BLaER1 treated with 17β-estradiol and CSF1 and Interleukin-3, amounts not matched to agents 10 nM and 100 nM (cell line): ENCODE measurements around the gene HAUS8.
"Not testable (repeated sequence)": the region's sequence is repeated elsewhere in the genome, so short reads cannot be mapped to it uniquely, and the experiment has no call there.

Experiments
- H3K27ac ChIP-seq, 11 experiments: shearing (Covaris generic); formaldehyde crosslinking; 2 replicates each; pipeline ENCODE4 v1.8.1; 2022
- H3K27me3 ChIP-seq, 11 experiments: shearing (Covaris generic); formaldehyde crosslinking; 2 replicates each; pipeline ENCODE4 v1.8.1; 2022
- H3K36me3 ChIP-seq, 11 experiments: shearing (Covaris generic); formaldehyde crosslinking; 2 replicates each; pipeline ENCODE4 v1.8.1; 2022
- H3K4me1 ChIP-seq, 10 experiments: shearing (Covaris generic); formaldehyde crosslinking; 2 replicates each; pipeline ENCODE4 v1.8.1; 2022
- H3K4me2 ChIP-seq, 11 experiments: shearing (Covaris generic); formaldehyde crosslinking; 2 replicates each; pipeline ENCODE4 v1.8.1; 2022
- H3K4me3 ChIP-seq, 10 experiments: shearing (Covaris generic); formaldehyde crosslinking; 2 replicates each; pipeline ENCODE4 v1.8.1; 2022
- H3K9ac ChIP-seq, 11 experiments: shearing (Covaris generic); formaldehyde crosslinking; 2 replicates each; pipeline ENCODE4 v1.8.1; 2022
- H3K9me3 ChIP-seq, 11 experiments: shearing (Covaris generic); formaldehyde crosslinking; replicated peaks in 1 of 11; 2 replicates each; pipeline ENCODE4 v1.8.1; 2022
- H4K20me1 ChIP-seq, 11 experiments: shearing (Covaris generic); formaldehyde crosslinking; 2 replicates each; pipeline ENCODE4 v1.8.1; 2022
- Cebpa-rat ChIP-seq, 11 experiments: shearing (Covaris generic); IDR thresholded peaks; 2 replicates each; pipeline ENCODE4 v1.8.1; 2022

The HAUS8 gene

DNA sequence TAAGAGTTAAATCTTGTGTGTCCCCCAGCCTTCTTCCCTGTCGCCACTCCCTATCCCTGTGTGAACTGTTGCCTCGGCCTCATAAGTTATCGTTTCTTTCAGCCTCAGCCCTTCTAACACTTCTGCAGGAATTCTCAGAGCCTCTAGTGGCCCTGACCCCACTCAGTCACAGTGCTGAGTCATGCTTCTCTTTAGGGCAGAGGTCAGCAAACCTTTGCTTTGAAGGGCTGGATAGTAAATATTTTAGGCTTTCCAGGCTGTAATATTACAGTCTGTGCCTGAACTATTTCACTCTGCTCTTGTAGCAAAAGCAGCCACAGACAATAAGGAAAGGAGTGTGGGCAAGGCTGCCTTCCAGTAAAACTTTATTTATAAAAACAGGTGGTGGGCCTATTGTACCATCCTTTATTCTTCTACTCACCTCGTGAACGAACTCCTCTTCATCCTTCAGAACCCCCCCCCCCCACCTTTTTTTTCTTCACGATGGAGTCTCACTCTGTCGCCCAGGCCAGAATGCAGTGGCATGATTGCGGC lies 22.4 kb upstream of the HAUS8 start:
- H3K27me3 ChIP-seq, result no peaks in the 10 kb centered on the region
- peaks cover 2 to 24% (median 16%) of the 10 kb centered on the region in 11 experiments; a peak in 19 of 22 replicates for H3K9me3 ChIP-seq
- no peak for TF ChIP-seq Cebpa-rat (IDR thresholded peaks at IDR 0.05)
- H3K27ac ChIP-seq, result peak overlapping the region in 10 of 11 experiments; percentile 4 to 62 (median 30); a peak in 14 of 22 replicates
- peaks cover 19 to 92% (median 52%) of the 10 kb centered on the region in 10 experiments for H3K4me1 ChIP-seq
- peaks cover 36 to 80% (median 66%) of the 10 kb centered on the region in 11 experiments for H3K36me3 ChIP-seq
- H3K9ac ChIP-seq, result peak overlapping the region in 5 of 11 experiments; percentile 13 to 60 (median 24); a peak in 4 of 22 replicates
- H3K4me2 ChIP-seq, result peak overlapping the region in 6 of 11 experiments; percentile 2 to 82 (median 53); a peak in 10 of 22 replicates
- H3K4me3 ChIP-seq, result no peak overlapping the region
- peaks cover 39 to 99% (median 85%) of the 10 kb centered on the region in 11 experiments for H4K20me1 ChIP-seq

DNA sequence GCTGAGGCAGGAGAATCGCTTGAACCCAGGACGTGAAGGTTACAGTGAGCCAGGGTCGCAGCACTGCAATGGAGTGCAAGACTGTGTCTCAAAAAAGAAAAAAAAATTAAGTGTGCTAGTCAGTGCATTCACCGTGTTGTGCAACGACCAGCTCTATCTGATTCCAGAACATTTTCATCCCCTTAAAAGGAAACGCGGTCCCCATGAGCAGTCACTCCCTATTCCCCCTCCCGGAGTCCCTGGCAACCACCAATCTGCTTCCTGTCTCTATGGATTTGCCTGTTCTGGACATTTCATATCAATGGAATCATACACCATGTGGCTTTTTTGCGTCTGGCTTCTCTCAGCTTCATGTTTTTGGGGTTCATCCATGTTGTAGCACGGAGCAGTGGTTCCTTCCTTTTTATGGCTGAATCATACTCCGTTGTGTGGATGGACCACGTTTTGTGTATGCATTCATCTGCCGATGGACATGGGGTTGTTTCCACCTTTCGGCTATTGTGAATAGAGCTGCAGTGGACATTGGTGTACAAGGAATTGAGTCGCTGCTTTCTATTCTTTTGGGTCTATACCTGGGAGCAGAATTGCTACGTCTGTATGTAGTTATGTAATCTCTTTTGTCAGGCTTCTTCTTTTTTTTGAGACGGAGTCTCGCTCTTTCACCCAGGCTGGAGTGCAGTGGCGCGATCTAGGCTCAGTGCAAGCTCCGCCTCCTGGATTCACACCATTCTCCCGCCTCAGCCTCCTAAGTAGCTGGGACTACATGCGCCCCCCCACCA lies 20.1 kb upstream of the HAUS8 start:
- H3K9ac ChIP-seq, result peak overlapping the region in 4 of 11 experiments; percentile 20 to 36 (median 31); a peak in 3 of 22 replicates

DNA sequence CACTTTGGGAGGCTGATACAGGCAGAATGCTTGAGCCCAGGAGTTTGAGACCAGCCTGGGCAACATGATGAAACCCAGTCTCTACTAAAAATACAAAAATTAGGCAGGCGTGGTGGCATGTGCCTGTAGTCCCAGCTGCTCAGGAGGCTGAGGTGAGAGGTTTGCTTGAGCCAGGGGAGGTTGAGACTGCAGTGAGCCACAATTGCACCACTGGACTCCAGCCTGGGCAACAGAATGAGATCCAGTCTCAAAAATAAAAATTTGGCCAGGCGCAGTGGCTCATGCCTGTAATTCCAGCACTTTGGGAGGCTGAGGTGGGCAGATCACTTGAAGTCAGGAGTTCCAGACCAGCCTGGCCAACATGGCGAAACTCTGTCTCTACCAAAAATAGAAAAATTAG lies 19.4 kb upstream of the HAUS8 start:
- not testable (repeated sequence) for H3K4me3 ChIP-seq, H3K9me3 ChIP-seq, H3K27me3 ChIP-seq
- peaks cover 54 to 93% (median 83%) of the 10 kb centered on the region in 11 experiments for H4K20me1 ChIP-seq
- H3K4me1 ChIP-seq, result peaks cover 41 to 97% (median 70%) of the 10 kb centered on the region in 10 experiments
- H3K27ac ChIP-seq, result peak overlapping the region; percentile 2 to 53 (median 19); a peak in 10 of 22 replicates
- peak overlapping the region; percentile 14 to 100 (median 45); a peak in 19 of 22 replicates for H3K4me2 ChIP-seq
- peaks cover 27 to 70% (median 44%) of the 10 kb centered on the region in 11 experiments for H3K36me3 ChIP-seq
- H3K9ac ChIP-seq, result peak overlapping the region in 6 of 11 experiments; percentile 5 to 36 (median 31); a peak in 4 of 22 replicates

More for the DNA sequence above, 20.1 kb upstream of the HAUS8 start:
- Histone ChIP-seq H3K4me2 (peak overlapping the region; percentile 14 to 100 (median 45); a peak in 17 of 22 replicates), H3K27ac (peak overlapping the region in 8 of 11 experiments; percentile 2 to 53 (median 25); a peak in 5 of 22 replicates), H3K4me1 (peaks cover 35 to 97% (median 68%) of the 10 kb centered on the region in 10 experiments), H4K20me1 (peaks cover 57 to 94% (median 88%) of the 10 kb centered on the region in 11 experiments), H3K27me3 (no peaks in the 10 kb centered on the region), H3K9me3 (peaks cover 0 to 7% (median 3%) of the 10 kb centered on the region in 11 experiments; a peak in 5 of 22 replicates), H3K36me3 (peaks cover 27 to 75% (median 50%) of the 10 kb centered on the region in 11 experiments), H3K4me3 (no peak overlapping the region)
- no peak for TF ChIP-seq Cebpa-rat (IDR thresholded peaks at IDR 0.05)

DNA sequence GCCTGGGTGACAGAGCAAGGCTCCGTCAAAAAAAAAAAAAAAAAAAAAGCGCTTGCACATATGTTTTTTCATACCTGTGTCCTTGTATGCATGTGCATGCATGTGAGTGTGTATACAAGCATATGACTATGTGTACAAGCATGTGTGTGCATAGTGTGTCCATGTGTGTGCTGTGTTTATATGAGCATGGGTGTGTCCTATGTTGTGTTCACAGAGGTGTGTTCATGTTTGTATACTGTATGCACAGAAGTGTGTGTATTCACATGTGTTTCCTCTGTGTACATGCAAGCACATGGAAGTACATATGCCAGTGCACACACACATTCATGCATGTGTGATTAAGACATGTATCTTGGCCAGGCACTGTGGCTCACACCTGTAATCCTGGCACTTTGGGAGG lies 17.4 kb upstream of the HAUS8 start:
- H3K4me1 ChIP-seq, result peaks cover 52 to 100% (median 82%) of the 10 kb centered on the region in 10 experiments
- H3K27ac ChIP-seq, result peak overlapping the region in 2 of 11 experiments; percentile 37 to 52; a peak in 2 of 22 replicates
- no peak for TF ChIP-seq Cebpa-rat (IDR thresholded peaks at IDR 0.05)
- H3K36me3 ChIP-seq, result peaks cover 22 to 62% (median 41%) of the 10 kb centered on the region in 11 experiments; a peak in 21 of 22 replicates
- H3K4me2 ChIP-seq, result peak overlapping the region in 4 of 11 experiments; percentile 87 to 100 (median 89); a peak in 8 of 22 replicates
- no peak overlapping the region for H3K4me3 ChIP-seq
- 0 out of 22 replicates have a peak overlapping the region, but pooled peaks of 1 of the 11 experiments have one; percentile 34 for H3K9ac ChIP-seq
- no peaks in the 10 kb centered on the region for H3K27me3 ChIP-seq
- peaks cover 0 to 8% (median 3%) of the 10 kb centered on the region in 11 experiments; a peak in 5 of 22 replicates for H3K9me3 ChIP-seq
- H4K20me1 ChIP-seq, result peaks cover 36 to 97% (median 87%) of the 10 kb centered on the region in 11 experiments; a peak in 21 of 22 replicates

DNA sequence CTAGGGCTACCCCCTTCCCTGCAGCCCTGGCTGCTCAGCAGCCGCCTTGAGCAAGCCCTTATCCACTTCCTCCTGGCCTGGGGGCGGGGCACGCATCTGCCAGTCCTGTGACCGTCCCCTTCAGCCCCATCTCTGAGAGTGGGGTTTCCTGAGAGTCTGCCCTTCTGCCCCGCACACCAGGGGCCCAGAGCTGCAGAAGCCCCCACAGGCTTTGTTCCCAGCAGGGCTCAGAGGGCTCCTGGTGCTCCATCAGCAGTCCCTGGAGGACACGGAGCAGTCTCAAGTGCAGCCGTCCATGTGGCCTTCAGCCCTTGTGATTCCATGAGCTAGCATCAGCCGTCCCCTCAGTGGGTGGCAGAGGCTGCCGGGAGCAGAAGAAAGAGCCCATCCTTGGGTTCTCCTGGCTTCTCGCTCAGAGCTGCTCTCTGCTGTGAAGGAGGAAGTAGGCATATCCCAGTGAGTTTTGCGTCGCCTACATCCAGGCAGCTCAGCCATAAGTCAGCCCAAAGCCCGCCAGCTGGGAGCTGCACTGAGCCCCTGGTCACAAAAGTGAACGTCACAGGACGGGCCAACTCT lies 16.6 kb upstream of the HAUS8 start:
- Histone ChIP-seq H3K9ac (peak overlapping the region; percentile 18 to 87 (median 67); a peak in 17 of 22 replicates), H3K27ac (peak overlapping the region; percentile 71 to 98 (median 80)), H3K4me1 (peaks cover 52 to 100% (median 74%) of the 10 kb centered on the region in 10 experiments), H3K4me3 (peak overlapping the region in 3 of 10 experiments; percentile 26 to 49 (median 38); a peak in 6 of 20 replicates), H3K27me3 (no peaks in the 10 kb centered on the region), H3K36me3 (peaks cover 27 to 62% (median 47%) of the 10 kb centered on the region in 11 experiments; a peak in 21 of 22 replicates), H3K4me2 (peak overlapping the region; percentile 72 to 100 (median 86)), H3K9me3 (peaks cover 0 to 8% (median 3%) of the 10 kb centered on the region in 11 experiments; a peak in 5 of 22 replicates), H4K20me1 (peaks cover 34 to 97% (median 87%) of the 10 kb centered on the region in 11 experiments; a peak in 21 of 22 replicates)
- TF ChIP-seq Cebpa-rat (IDR thresholded peaks at IDR 0.05), result no peak

DNA sequence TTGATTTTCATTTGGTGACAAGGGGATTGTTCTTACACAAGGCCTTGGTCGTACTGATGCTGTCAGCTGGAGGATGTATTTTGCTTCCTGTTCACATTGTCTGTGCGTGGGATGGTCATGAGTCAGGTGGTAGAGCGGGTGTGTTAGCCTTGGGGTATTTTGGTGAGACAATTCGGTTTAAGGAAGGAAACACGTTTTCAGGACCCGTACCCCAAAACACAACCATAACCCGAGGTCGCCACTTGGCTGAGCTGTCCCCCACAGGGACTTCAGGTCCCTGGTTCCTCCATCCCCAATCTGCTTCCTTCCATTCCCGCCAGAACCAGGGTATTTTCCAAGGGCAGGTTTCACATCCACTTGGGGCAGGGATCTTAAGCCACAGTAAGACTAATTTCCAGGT lies 15.3 kb upstream of the HAUS8 start:
- peak overlapping the region in 1 of 10 experiments; percentile 49; a peak in 2 of 20 replicates for H3K4me3 ChIP-seq
- TF ChIP-seq Cebpa-rat (IDR thresholded peaks at IDR 0.05), result no peak
- peaks cover 36 to 99% (median 89%) of the 10 kb centered on the region in 11 experiments; a peak in 21 of 22 replicates for H4K20me1 ChIP-seq

DNA sequence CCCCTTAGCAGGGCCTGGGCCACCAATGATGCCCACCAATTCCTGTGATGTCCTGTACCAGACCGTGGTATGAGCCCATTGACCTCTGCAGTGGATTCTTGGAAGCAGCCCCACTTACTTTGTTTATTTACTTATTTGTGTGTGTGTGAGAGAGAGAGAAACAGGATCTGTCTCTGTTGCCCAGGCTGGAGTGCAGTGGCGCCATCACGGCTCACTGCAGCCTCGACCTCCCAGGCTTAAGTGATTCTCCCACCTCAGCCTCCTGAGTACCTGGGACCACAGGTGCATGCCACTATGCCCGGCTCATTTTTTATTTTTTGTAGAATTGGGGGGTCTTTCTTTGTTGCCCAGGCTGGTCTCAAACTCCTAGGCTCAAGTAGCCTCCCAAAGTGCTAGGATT lies 13.3 kb upstream of the HAUS8 start:
- Histone ChIP-seq H4K20me1 (peaks cover 48 to 99% (median 89%) of the 10 kb centered on the region in 11 experiments; a peak in 21 of 22 replicates), H3K27ac (peak overlapping the region in 9 of 11 experiments; percentile 15 to 98 (median 80); a peak in 13 of 22 replicates), H3K27me3 (no peaks in the 10 kb centered on the region), H3K9ac (peak overlapping the region in 4 of 11 experiments; percentile 31 to 87 (median 77); a peak in 4 of 22 replicates), H3K4me2 (peak overlapping the region in 7 of 11 experiments; percentile 80 to 100 (median 88); a peak in 12 of 22 replicates), H3K36me3 (peaks cover 39 to 81% (median 62%) of the 10 kb centered on the region in 11 experiments), H3K4me3 (no peak overlapping the region), H3K4me1 (peaks cover 55 to 100% (median 64%) of the 10 kb centered on the region in 10 experiments), H3K9me3 (peaks cover 0 to 8% (median 3%) of the 10 kb centered on the region in 11 experiments; a peak in 5 of 22 replicates)
- TF ChIP-seq Cebpa-rat (IDR thresholded peaks at IDR 0.05), result no peak

More for the DNA sequence above, 15.3 kb upstream of the HAUS8 start:
- peak overlapping the region; percentile 71 to 98 (median 80) for H3K27ac ChIP-seq
- H3K4me2 ChIP-seq, result peak overlapping the region; percentile 72 to 100 (median 86)
- no peaks in the 10 kb centered on the region for H3K27me3 ChIP-seq
- H3K9ac ChIP-seq, result peak overlapping the region; percentile 44 to 87 (median 67); a peak in 18 of 22 replicates
- peaks cover 35 to 73% (median 55%) of the 10 kb centered on the region in 11 experiments for H3K36me3 ChIP-seq
- H3K4me1 ChIP-seq, result peaks cover 52 to 100% (median 68%) of the 10 kb centered on the region in 10 experiments
- peaks cover 0 to 8% (median 3%) of the 10 kb centered on the region in 11 experiments; a peak in 5 of 22 replicates for H3K9me3 ChIP-seq
